ENCODE data around the gene ALDH3A2.

Gene ALDH3A2

GRCh38 chr17:19717031-19717360 lies 68.4 kb downstream of the ALDH3A2 start:
- DNase-seq, result no peak

- no peak for DNase-seq
Measured at GRCh38 chr17:19717411-19717908, 68.9 kb downstream of the ALDH3A2 start.

GRCh38 chr17:19718041-19718612 lies 69.6 kb downstream of the ALDH3A2 start:
- no peak for DNase-seq

- DNase-seq, result no peak
Measured at GRCh38 chr17:19718613-19719354, 70.2 kb downstream of the ALDH3A2 start.

- no peak for DNase-seq
Measured at GRCh38 chr17:19719355-19720209, 71.0 kb downstream of the ALDH3A2 start.

- DNase-seq, result no peak
Measured at GRCh38 chr17:19720210-19720475, 71.6 kb downstream of the ALDH3A2 start.

GRCh38 chr17:19720631-19721426 lies 72.3 kb downstream of the ALDH3A2 start:
- no peak for DNase-seq

GRCh38 chr17:19723964-19724363 lies 75.4 kb downstream of the ALDH3A2 start:
- no peak for DNase-seq

- DNase-seq, result peak; percentile 70
Measured at GRCh38 chr17:19724501-19725420, 76.2 kb downstream of the ALDH3A2 start.

GRCh38 chr17:19725486-19725885 lies 76.9 kb downstream of the ALDH3A2 start:
- DNase-seq, result no peak

GRCh38 chr17:19726631-19727376 lies 78.3 kb downstream of the ALDH3A2 start:
- DNase-seq, result no peak

All from activated CD4-positive, CD25-positive, alpha-beta regulatory T cell treated with anti-CD3 and anti-CD28 coated beads, Interleukin-2, amount 50 U/mL, for 72 hours (primary cell).